Globus pallidus (tissue), 1 donor: ENCODE measurements around the gene LCE3E.

Experiments used
- DNase-seq: peaks from one replicate; pipeline ENCODE4 v3.0.0-alpha.2; 2015; ENCODE audit warnings: low spot score

The LCE3E gene

GRCh38 chr1:152516082-152516481 lies 50.5 kb downstream of the LCE3E start:
- no peak for DNase-seq
